PC-3 (cell line): Measurements from ENCODE around the gene ZNF384. TPM values are rescaled to one million over a fixed set of nuclear protein-coding genes. Genes with fewer than 3 reads are reported as not detected.

Experiments
- ATAC-seq: fragments of 200-7000 bp; cut with Tn5 transposase; 2 replicates; pipeline ENCODE4 v1.9.1; 2020; ENCODE audit warnings: mild to moderate bottlenecking, moderate library complexity
- BruUV-seq: library from RNA; stranded (reverse); fragments of 400-500 nt; replicated peaks from 2 replicates; lab custom pipeline; 2021; lab: Mats Ljungman, UMichigan
- CTCF ChIA-PET: fragments of 300-600 bp; sonication (Branson Sonifier 250); formaldehyde crosslinking; loops from one replicate; lab custom pipeline; 2022; ENCODE audit warnings: antibody characterized with exemption; lab: Charles Lee
- POLR2A ChIA-PET: fragments of 300-600 bp; sonication (Branson Sonifier 250); formaldehyde crosslinking; loops from one replicate; lab custom pipeline; 2022; ENCODE audit warnings: antibody characterized with exemption; ENCODE audit not compliant: unreplicated experiment; lab: Charles Lee
- DNase-seq: peaks from one replicate; pipeline ENCODE4 v3.0.0-alpha.2; 2015
- H2AFZ ChIP-seq: fragments of 300-600 bp; sonication (generic); 2 replicates; pipeline ENCODE4 v1.6.0; 2016; ENCODE audit warnings: antibody characterized with exemption, low read length
- H3F3A ChIP-seq: fragments of 300-600 bp; sonication (generic); one replicate; pipeline ENCODE4 v1.6.0; 2017; ENCODE audit warnings: antibody characterized with exemption, low read length, control low read depth, mild to moderate bottlenecking; ENCODE audit not compliant: unreplicated experiment
- H3K27ac ChIP-seq: fragments of 300-600 bp; sonication (generic); 2 replicates; pipeline ENCODE4 v1.5.1; 2016; ENCODE audit warnings: mild to moderate bottlenecking, low read length
- H3K27me3 ChIP-seq: fragments of 300-600 bp; sonication (generic); 2 replicates; pipeline ENCODE4 v1.6.1; 2016; ENCODE audit warnings: low read length, mixed read lengths
- H3K36me3 ChIP-seq: fragments of 300-600 bp; sonication (generic); 2 replicates; pipeline ENCODE4 v1.6.1; 2016; ENCODE audit warnings: low read depth, mixed run types, low read length, mixed read lengths
- H3K4me1 ChIP-seq: fragments of 300-600 bp; sonication (generic); 2 replicates; pipeline ENCODE4 v1.5.1; 2016; ENCODE audit warnings: low read length; ENCODE audit not compliant: insufficient read depth
- H3K4me2 ChIP-seq: fragments of 300-600 bp; sonication (generic); 2 replicates; pipeline ENCODE4 v1.6.0; 2016; ENCODE audit warnings: low read length
- H3K4me3 ChIP-seq: fragments of 300-600 bp; sonication (generic); 2 replicates; pipeline ENCODE4 v1.5.1; 2016; ENCODE audit warnings: mild to moderate bottlenecking, low read length, mixed read lengths
- H3K79me2 ChIP-seq: fragments of 300-600 bp; sonication (generic); 2 replicates; pipeline ENCODE4 v1.6.1; 2017; ENCODE audit warnings: low read length, mixed read lengths
- H3K9ac ChIP-seq: fragments of 300-600 bp; sonication (generic); 2 replicates; pipeline ENCODE4 v1.6.0; 2016; ENCODE audit warnings: mild to moderate bottlenecking, low read length
- H3K9me2 ChIP-seq: fragments of 300-600 bp; sonication (generic); replicated peaks from 2 replicates; pipeline ENCODE4 v1.6.1; 2016; ENCODE audit warnings: mixed run types, low read length, mixed read lengths
- H3K9me3 ChIP-seq: fragments of 300-600 bp; sonication (generic); 2 replicates; pipeline ENCODE4 v1.6.1; 2016; ENCODE audit warnings: low read length, mixed read lengths
- H4K20me1 ChIP-seq: fragments of 300-600 bp; sonication (generic); 2 replicates; pipeline ENCODE4 v1.6.1; 2016; ENCODE audit warnings: low read length, mixed read lengths
- CTCF ChIP-seq: fragments of 300-600 bp; sonication (generic); conservative IDR thresholded peaks from 2 replicates; pipeline ENCODE4 v1.5.1; 2017; ENCODE audit warnings: antibody characterized with exemption, low read depth, mild to moderate bottlenecking, low read length
- EZH2 ChIP-seq: fragments of 300-600 bp; sonication (generic); IDR thresholded peaks from one replicate; pipeline ENCODE4 v1.6.1; 2017; ENCODE audit warnings: antibody characterized with exemption, mild to moderate bottlenecking, low read length; ENCODE audit not compliant: unreplicated experiment
- EZH2phosphoT487 ChIP-seq: fragments of 300-600 bp; sonication (generic); IDR thresholded peaks from 2 replicates; pipeline ENCODE4 v1.6.1; 2018; ENCODE audit warnings: mild to moderate bottlenecking, antibody characterized with exemption, low read length, borderline replicate concordance
- intact Hi-C: fragments of 100-400 bp; cut with micrococcal nuclease; formaldehyde crosslinking; loops from 2 replicates; pipeline ENCODE4 v1.9.0; 2023
- total RNA-seq: library from RNA; depleted of rRNA; stranded (reverse); fragments of >200 nt; gene quantifications from 2 replicates; pipeline ENCODE4 v1.2.3, GENCODE V29; 2014; rRNA removed

The ZNF384 gene
- total RNA-seq, 1 experiment from 2014 or later: 22.3 TPM

- no peaks in the 10 kb centered on the region for H3K36me3 ChIP-seq
- H3K27me3 ChIP-seq: no peaks in the 10 kb centered on the region
- H3K9me3 ChIP-seq: no peaks in the 10 kb centered on the region
- no peak overlapping the region for H3K9ac ChIP-seq
- no peaks in the 10 kb centered on the region for H3K9me2 ChIP-seq
- no peaks in the 10 kb centered on the region for H3F3A ChIP-seq
- H2AFZ ChIP-seq: no peak overlapping the region
- TF ChIP-seq EZH2phosphoT487: no peak
- no peak for TF ChIP-seq EZH2
- no peak for TF ChIP-seq CTCF
- no peaks in the 10 kb centered on the region for H3K79me2 ChIP-seq
- no peak overlapping the region for H3K27ac ChIP-seq
- no peaks in the 10 kb centered on the region for H3K4me1 ChIP-seq
- no peak for ATAC-seq
- intact Hi-C loops: no loop called here
- no peak overlapping the region for H3K4me3 ChIP-seq
- no peaks in the 10 kb centered on the region for H4K20me1 ChIP-seq
- ChIA-PET CTCF (no interaction called here), POLR2A (no interaction called here)
- no peak overlapping the region for H3K4me2 ChIP-seq
- BruUV-seq: no TSS peak
- DNase-seq: no peak
Measured at GRCh38 chr12:6620137-6620884, 68.9 kb downstream of the ZNF384 start.

GRCh38 chr12:6618483-6619225, 70.5 kb downstream of the ZNF384 start:
- Histone ChIP-seq H3F3A (no peaks in the 10 kb centered on the region), H3K27me3 (no peaks in the 10 kb centered on the region), H3K79me2 (no peaks in the 10 kb centered on the region), H3K27ac (no peak overlapping the region), H3K4me2 (no peak overlapping the region), H3K4me3 (no peak overlapping the region), H2AFZ (no peak overlapping the region), H3K4me1 (peaks cover 4% of the 10 kb centered on the region; the same call in 1 of the 2 replicates), H3K9ac (no peak overlapping the region), H3K36me3 (no peaks in the 10 kb centered on the region), H3K9me2 (no peaks in the 10 kb centered on the region), H3K9me3 (no peaks in the 10 kb centered on the region), H4K20me1 (no peaks in the 10 kb centered on the region)
- ChIA-PET CTCF (no interaction called here), POLR2A (no interaction called here)
- intact Hi-C loops: loop anchor here (5.0 kb wide), 2 partner anchors 44 to 79 kb away; partner anchors contain the start of gene ING4
- TF ChIP-seq EZH2: no peak
- TF ChIP-seq CTCF: no peak
- no peak for TF ChIP-seq EZH2phosphoT487
- BruUV-seq: no TSS peak
- DNase-seq (no peak), ATAC-seq (no peak)

Other genes with a start within 250 kb of the ZNF384 start
- gene CD27, start 244.4 kb downstream of the ZNF384 start, total RNA-seq: not detected in 2 replicates
- 0.47 and 1.8 TPM in 2 replicates for gene TAPBPL, start 237.3 kb downstream of the ZNF384 start, total RNA-seq
- 9.3 and 13.9 TPM in 2 replicates for gene VAMP1, start 218.7 kb downstream of the ZNF384 start, total RNA-seq
- 135 and 157 TPM in 2 replicates for gene MRPL51, start 196.1 kb downstream of the ZNF384 start, total RNA-seq
- gene NCAPD2, start 195.3 kb downstream of the ZNF384 start, total RNA-seq: 105 TPM in 2 replicates
- gene GAPDH, start 154.9 kb downstream of the ZNF384 start, total RNA-seq: 6,976 and 7,326 TPM in 2 replicates
- gene IFFO1, start 133.3 kb downstream of the ZNF384 start, total RNA-seq: 0.11 and 1.0 TPM in 2 replicates
- 63.3 and 83.8 TPM in 2 replicates for gene NOP2, start 121.1 kb downstream of the ZNF384 start, total RNA-seq
- 216 and 231 TPM in 2 replicates for gene CHD4, start 82.0 kb downstream of the ZNF384 start, total RNA-seq
- gene LPAR5, start 53.4 kb downstream of the ZNF384 start, total RNA-seq: 2.3 and 4.3 TPM in 2 replicates
- 0.77 TPM in 1 of 2 replicates, not detected in the other for gene ACRBP, start 41.9 kb downstream of the ZNF384 start, total RNA-seq
- 17.0 and 23.8 TPM in 2 replicates for gene ING4, start 26.3 kb downstream of the ZNF384 start, total RNA-seq
- gene PIANP, start 11.4 kb upstream of the ZNF384 start, total RNA-seq: not detected in 2 replicates
- gene COPS7A, start 34.7 kb upstream of the ZNF384 start, total RNA-seq: 82.3 and 86.9 TPM in 2 replicates
- 222 and 248 TPM in 2 replicates for gene MLF2, start 63.8 kb upstream of the ZNF384 start, total RNA-seq
- gene PTMS, start 77.0 kb upstream of the ZNF384 start, total RNA-seq: 46.4 and 84.7 TPM in 2 replicates
- 0.40 and 0.58 TPM in 2 replicates for gene LAG3, start 83.1 kb upstream of the ZNF384 start, total RNA-seq
- 0.23 TPM in 1 of 2 replicates, not detected in the other for gene CD4, start 100.2 kb upstream of the ZNF384 start, total RNA-seq
- gene GPR162, start 132.4 kb upstream of the ZNF384 start, total RNA-seq: not detected in 2 replicates
- gene P3H3, start 139.0 kb upstream of the ZNF384 start, total RNA-seq: 9.3 and 24.4 TPM in 2 replicates
- 1.8 TPM in 1 of 2 replicates, not detected in the other for gene GNB3, start 151.6 kb upstream of the ZNF384 start, total RNA-seq
- gene CDCA3, start 161.9 kb upstream of the ZNF384 start, total RNA-seq: 52.1 and 92.0 TPM in 2 replicates
- gene USP5, start 162.8 kb upstream of the ZNF384 start, total RNA-seq: 107 and 113 TPM in 2 replicates
- gene TPI1, start 178.2 kb upstream of the ZNF384 start, total RNA-seq: 1,259 and 1,708 TPM in 2 replicates
- gene SPSB2, start 183.9 kb upstream of the ZNF384 start, total RNA-seq: 8.4 and 9.2 TPM in 2 replicates
- 5.1 and 13.6 TPM in 2 replicates for gene LRRC23, start 215.4 kb upstream of the ZNF384 start, total RNA-seq
- 30.2 and 35.2 TPM in 2 replicates for gene ENO2, start 225.2 kb upstream of the ZNF384 start, total RNA-seq
- 11.6 and 41.5 TPM in 2 replicates for gene ATN1, start 238.6 kb upstream of the ZNF384 start, total RNA-seq